ENCODE results near the gene HOXD10.

The HOXD10 gene

DNA sequence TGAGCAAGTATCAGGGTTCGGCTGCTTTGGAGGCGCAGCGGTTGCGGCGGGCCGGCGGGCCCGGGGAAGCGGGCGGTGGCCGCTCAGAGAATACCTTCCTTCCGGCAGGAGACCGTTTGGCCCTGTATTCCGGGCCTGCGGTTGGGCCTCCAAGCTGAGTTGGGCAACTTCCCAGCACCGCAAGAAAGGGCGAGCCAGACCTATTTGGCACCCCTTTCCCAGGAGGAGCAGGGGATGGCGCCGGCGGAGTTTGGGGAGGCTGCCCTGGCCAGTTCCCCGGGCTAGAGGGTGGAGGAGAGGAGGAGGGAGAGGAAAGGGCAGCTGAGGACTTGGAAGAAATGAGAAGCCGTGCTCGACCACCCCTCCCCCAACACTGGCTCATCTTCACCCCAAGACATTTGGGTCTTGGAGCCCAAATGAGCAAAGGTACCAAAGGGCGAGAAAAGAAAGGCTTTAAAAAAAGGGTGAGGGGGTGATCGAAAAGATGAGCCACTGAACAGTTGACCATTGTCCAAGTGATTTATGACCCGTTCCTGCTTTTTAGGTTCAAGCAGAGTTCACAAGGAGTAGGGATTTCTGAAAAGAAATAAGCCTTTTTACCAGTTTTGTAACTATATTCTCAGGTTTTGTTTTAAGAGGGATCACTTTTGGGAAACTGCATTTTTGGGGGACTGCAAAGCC is 48.9 kb downstream of the HOXD10 start:
- no peak for DNase-seq

DNA sequence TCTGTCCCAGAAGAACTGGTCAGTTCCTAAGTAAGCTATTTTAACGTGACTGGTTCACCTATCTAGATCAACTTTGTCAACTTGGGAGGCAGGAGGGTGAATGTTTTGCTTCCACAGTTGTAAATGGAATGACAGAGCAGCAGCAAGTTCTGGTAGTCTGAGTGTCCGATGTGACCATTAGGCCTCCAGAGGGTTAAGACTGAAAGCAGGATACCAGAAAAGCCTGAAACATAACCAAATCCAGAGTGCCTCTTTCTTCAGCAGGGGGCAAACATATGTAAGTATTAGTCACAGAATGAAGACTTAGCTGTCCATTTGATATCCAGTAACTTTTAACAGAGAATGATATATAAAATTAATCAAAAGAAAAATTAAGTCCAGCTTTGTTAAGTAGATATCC is 49.7 kb downstream of the HOXD10 start:
- DNase-seq = no peak

DNA sequence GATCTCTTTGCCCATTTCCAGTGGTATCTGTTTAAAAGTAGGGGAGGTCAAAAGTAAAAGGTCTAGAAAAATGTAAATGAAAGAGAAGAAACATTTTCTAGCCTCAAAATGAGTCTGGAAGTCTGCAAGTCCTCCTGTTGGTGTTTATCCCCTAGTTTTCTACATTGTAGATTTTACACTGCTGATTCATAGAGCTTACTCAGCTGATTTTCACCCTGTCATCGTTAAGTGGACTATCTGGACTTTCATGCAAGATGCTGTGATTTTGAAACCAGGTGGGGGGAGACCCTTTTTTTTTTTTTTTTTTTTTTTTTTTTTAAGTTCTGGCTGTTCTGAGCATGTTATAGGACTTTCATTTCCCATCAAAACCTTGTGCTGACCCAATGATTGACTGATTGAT is 50.8 kb downstream of the HOXD10 start:
- no peak for DNase-seq

DNA sequence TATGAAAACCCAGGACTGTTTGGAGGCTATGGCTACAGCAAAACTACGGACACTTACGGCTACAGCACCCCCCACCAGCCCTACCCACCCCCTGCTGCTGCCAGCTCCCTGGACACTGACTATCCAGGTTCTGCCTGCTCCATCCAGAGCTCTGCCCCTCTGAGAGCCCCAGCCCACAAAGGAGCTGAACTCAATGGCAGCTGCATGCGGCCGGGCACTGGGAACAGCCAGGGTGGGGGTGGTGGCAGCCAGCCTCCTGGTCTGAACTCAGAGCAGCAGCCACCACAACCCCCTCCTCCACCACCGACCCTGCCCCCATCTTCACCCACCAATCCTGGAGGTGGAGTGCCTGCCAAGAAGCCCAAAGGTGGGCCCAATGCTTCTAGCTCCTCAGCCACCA is 52.6 kb downstream of the HOXD10 start:
- DNase-seq = no peak
